GM12878 (cell line): Measurements from ENCODE around the gene PAPPA. TPM values are rescaled to one million over a fixed set of nuclear protein-coding genes. Genes with fewer than 3 reads are reported as not detected.

Experiments
- ATAC-seq: fragments of 200-7000 bp; cut with Tn5 transposase; 3 replicates; pipeline ENCODE4 v1.9.1; 2020; ENCODE audit warnings: mild to moderate bottlenecking, moderate library complexity
- BruUV-seq: library from RNA; stranded (reverse); fragments of 400-500 nt; replicated peaks from 2 replicates; lab custom pipeline; 2021; lab: Mats Ljungman, UMichigan
- CTCF ChIA-PET: fragments of 300-600 bp; sonication (Branson Sonifier 250); formaldehyde crosslinking; extraction: SDS; loops from one replicate; lab custom pipeline; 2021; ENCODE audit warnings: inconsistent platforms; lab: Yijun Ruan, JAX
- POLR2A ChIA-PET: fragments of 350-600 bp; formaldehyde crosslinking; extraction: SDS; loops from one replicate; lab custom pipeline; 2021; ENCODE audit warnings: inconsistent platforms; lab: Charles Lee
- RAD21 ChIA-PET: fragments of 300-600 bp; sonication (Branson Sonifier 250); formaldehyde crosslinking; loops from one replicate; lab custom pipeline; 2023; ENCODE audit warnings: antibody characterized with exemption; ENCODE audit not compliant: unreplicated experiment; lab: Charles Lee
- SMC1A ChIA-PET: fragments of 300-600 bp; sonication (Branson Sonifier 250); formaldehyde crosslinking; loops from one replicate; lab custom pipeline; 2023; ENCODE audit not compliant: unreplicated experiment, uncharacterized antibody; lab: Charles Lee
- DNase-seq: peaks from one replicate; pipeline ENCODE4 v3.0.0-alpha.2; 2011; ENCODE audit warnings: low read depth, low spot score
- FAIRE-seq: peaks from 3 replicates; lab custom pipeline; 2011; peaks lifted over from hg19 to GRCh38; lab: Jason Lieb, UNC
- H2AFZ ChIP-seq: 2 replicates; pipeline ENCODE4 v1.6.0; 2011; ENCODE audit warnings: low read depth, low read length, control low read depth; ENCODE audit not compliant: control insufficient read depth
- H3K27ac ChIP-seq: 2 replicates; pipeline ENCODE4 v1.5.1; 2011; ENCODE audit warnings: control low read depth; ENCODE audit not compliant: control insufficient read depth, insufficient read depth
- H3K27me3 ChIP-seq, 2 experiments: replicated peaks in 1 of 2; 2 replicates each; pipeline versions ENCODE4 v1.6.0 to v1.6.1; 2011; ENCODE audit warnings: low read length in 1 of 2; ENCODE audit not compliant: control insufficient read depth in 2 of 2, insufficient read depth in 2 of 2
- H3K36me3 ChIP-seq, 2 experiments: 2 replicates each; pipeline ENCODE4 v1.5.1; 2011; ENCODE audit warnings: low read length in 1 of 2; ENCODE audit not compliant: control insufficient read depth in 2 of 2, insufficient read depth in 2 of 2
- H3K4me1 ChIP-seq: 2 replicates; pipeline ENCODE4 v1.6.1; 2011; ENCODE audit warnings: mild to moderate bottlenecking, low read length, moderate library complexity, mixed read lengths; ENCODE audit not compliant: control insufficient read depth, insufficient read depth
- H3K4me2 ChIP-seq: 2 replicates; pipeline ENCODE4 v1.6.0; 2011; ENCODE audit warnings: control low read depth; ENCODE audit not compliant: control insufficient read depth, insufficient read depth
- H3K4me3 ChIP-seq: fragments of 200-600 bp; sonication (generic); 2 replicates; pipeline ENCODE4 v1.5.1; 2016
- H3K79me2 ChIP-seq: 2 replicates; pipeline ENCODE4 v1.6.0; 2011; ENCODE audit warnings: low read length; ENCODE audit not compliant: control insufficient read depth, insufficient read depth
- H3K9ac ChIP-seq: 2 replicates; pipeline ENCODE4 v1.8.0; 2011; ENCODE audit warnings: low read length, control low read depth, mixed read lengths; ENCODE audit not compliant: control insufficient read depth, insufficient read depth
- H3K9me3 ChIP-seq: replicated peaks from 3 replicates; pipeline ENCODE4 v1.5.1; 2011; ENCODE audit warnings: mild to moderate bottlenecking, low read length; ENCODE audit not compliant: control insufficient read depth, insufficient read depth
- H4K20me1 ChIP-seq: 2 replicates; pipeline ENCODE4 v1.6.0; 2011; ENCODE audit not compliant: control insufficient read depth, insufficient read depth
- BCL11A ChIP-seq: IDR thresholded peaks from 2 replicates; pipeline ENCODE4 v1.6.1; 2011; ENCODE audit warnings: low read depth, low read length
- KDM1A ChIP-seq: fragments of 200-600 bp; sonication (generic); IDR thresholded peaks from 2 replicates; pipeline ENCODE4 v1.6.1; 2016; ENCODE audit warnings: borderline replicate concordance
- MEF2B ChIP-seq: fragments of 450-650 bp; IDR thresholded peaks from 2 replicates; pipeline ENCODE4 v1.6.1; 2018; ENCODE audit warnings: mild to moderate bottlenecking, moderate library complexity; ENCODE audit not compliant: partially characterized antibody, poor library complexity, severe bottlenecking
- WGBS: methylation state at CpG from one replicate; pipeline ENCODE4 v1.1.6; 2016; ENCODE audit warnings: low lambda C conversion rate; ENCODE audit not compliant: insufficient replicate concordance, insufficient coverage; ENCODE audit errors: missing lambda C conversion rate; 5-methylcytosine and 5-hydroxymethylcytosine counted together
- in situ Hi-C: fragments of 300-500 bp; cut with MboI; formaldehyde crosslinking; loops from 9 replicates; pipeline ENCODE4 v1.14.3; 2018; ENCODE audit warnings: mixed read lengths
- intact Hi-C: fragments of 100-400 bp; cut with micrococcal nuclease; formaldehyde crosslinking; loops from one replicate; pipeline ENCODE4 v1.14.2; 2022; ENCODE audit not compliant: unreplicated experiment
- polyA plus RNA-seq, 11 experiments: library from polyadenylated mRNA; depleted of rRNA in 4 of 11; unstranded in 6 of 11; stranded (reverse) in 5 of 11; fragments of >200 nt; fragmentation: Nextera tagmentation in 4 of 11; fragmentation: Illumina TruSeq in 1 of 11; extraction: Ambion mirVana in 4 of 11; extraction: Trizol in 1 of 11; gene quantifications; 1 replicate in 1 of 11; 2 replicates in 10 of 11; pipeline versions ENCODE4 v1.2.1 to v1.2.3, GENCODE V29; 2011 to 2016; ENCODE audit warnings: inconsistent platforms in 2 of 11, missing spikeins in 2 of 11, low read depth in 1 of 11
- total RNA-seq, 4 experiments: library from RNA; depleted of rRNA in 3 of 4; stranded (reverse); fragments of >200 nt in 3 of 4; fragmentation: Illumina TruSeq in 1 of 4; extraction: Trizol in 1 of 4; gene quantifications; 2 replicates each; pipeline versions ENCODE4 v1.2.1 to v1.2.3, GENCODE V29; 2013 to 2021

PAPPA gene
- total and polyA plus RNA-seq, 10 of the 15 experiments (the other 5 are each of a cell fraction or from before 2014, with no cell fraction given), result under 0.01 to 0.19 (median 0.02) TPM; not detected in 4

DNA sequence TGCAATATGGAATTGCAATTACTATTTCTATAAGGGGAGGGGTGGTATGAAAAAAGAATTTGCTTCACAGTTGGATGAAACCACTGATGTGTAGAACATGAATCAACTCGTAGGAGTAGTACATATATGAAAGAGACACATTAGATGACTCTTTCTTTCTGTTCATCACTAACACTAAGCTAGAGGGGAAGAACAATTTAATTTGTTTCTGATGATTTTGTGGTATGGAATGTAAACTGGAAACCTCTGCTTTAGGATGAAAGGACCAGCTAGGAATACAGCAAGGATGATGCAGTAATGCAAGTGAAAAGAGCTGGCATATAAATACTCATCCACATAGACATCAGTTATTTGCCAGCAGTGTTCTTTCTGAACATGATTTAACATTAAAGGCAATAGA lies 113.4 kb downstream of the PAPPA start:
- CTCF ChIA-PET, result no interaction called here
- no peaks in the 10 kb centered on the region for H3K4me1 ChIP-seq
- DNase-seq (no peak), FAIRE-seq (no peak), ATAC-seq (no peak)
- H3K4me3 ChIP-seq, result no peak overlapping the region
- H3K9me3 ChIP-seq, result no peaks in the 10 kb centered on the region
- H2AFZ ChIP-seq, result no peak overlapping the region
- no peaks in the 10 kb centered on the region for H3K36me3 ChIP-seq
- H3K9ac ChIP-seq, result no peak overlapping the region
- no peak overlapping the region for H3K27ac ChIP-seq
- no peaks in the 10 kb centered on the region for H3K79me2 ChIP-seq
- RAD21 ChIA-PET, result no interaction called here
- intact Hi-C loops, result loop anchor here (10.0 kb wide), 2 partner anchors 58 to 288 kb away; no protein-coding TSS in a partner anchor
- 0% methylated on average over 1 of the region's 1 CpG for WGBS
- H4K20me1 ChIP-seq, result no peaks in the 10 kb centered on the region
- BruUV-seq, result no TSS peak
- SMC1A ChIA-PET, result no interaction called here
- TF ChIP-seq KDM1A, result no peak
- POLR2A ChIA-PET, result no interaction called here
- no peak overlapping the region for H3K4me2 ChIP-seq
- in situ Hi-C loops, result no loop called here
- no peaks in the 10 kb centered on the region; a peak in 1 of 4 replicates for H3K27me3 ChIP-seq

DNA sequence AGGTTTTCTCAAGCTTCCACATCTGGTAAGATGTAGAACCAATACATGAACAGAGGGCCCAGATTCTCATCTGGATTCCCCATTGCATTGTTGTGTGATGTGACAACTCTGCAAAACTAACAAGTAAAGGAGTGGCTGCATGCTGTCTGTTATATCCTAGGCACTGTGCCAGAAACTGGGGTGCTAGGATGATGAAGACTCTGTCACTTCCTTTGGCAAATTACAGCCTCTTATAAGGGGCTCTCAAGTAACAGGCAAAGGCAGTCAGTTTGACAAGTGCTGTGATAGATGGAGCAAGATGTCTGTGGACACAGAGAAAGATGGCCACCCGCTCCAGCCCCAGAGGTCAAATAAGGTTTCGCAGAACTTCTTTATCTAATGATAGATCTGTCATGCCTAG lies 115.7 kb downstream of the PAPPA start:
- Histone ChIP-seq H3K9me3 (no peaks in the 10 kb centered on the region), H4K20me1 (no peaks in the 10 kb centered on the region), H3K4me2 (no peak overlapping the region)
- TF ChIP-seq MEF2B (no peak), BCL11A (no peak)
- TF ChIP-seq, all 136 proteins: peak for 0
- H3K4me1 ChIP-seq, result no peaks in the 10 kb centered on the region
- no peaks in the 10 kb centered on the region for H3K36me3 ChIP-seq
- FAIRE-seq (no peak), ATAC-seq (no peak), DNase-seq (no peak)
- ChIA-PET SMC1A (no interaction called here), RAD21 (no interaction called here), POLR2A (no interaction called here), CTCF (interaction anchor here (0.7 kb wide), 1 partner anchor 12 kb away, joined by 3 read pairs; no protein-coding TSS in a partner anchor)
- H3K9ac ChIP-seq, result no peak overlapping the region
- H3K27ac ChIP-seq, result no peak overlapping the region
- no TSS peak for BruUV-seq
- no peaks in the 10 kb centered on the region for H3K79me2 ChIP-seq
- H3K27me3 ChIP-seq, result no peaks in the 10 kb centered on the region; a peak in 1 of 4 replicates
- in situ Hi-C loops (no loop called here), intact Hi-C loops (loop anchor here (10.0 kb wide), 2 partner anchors 56 to 286 kb away; no protein-coding TSS in a partner anchor)
- WGBS, result 66% methylated on average over 2 of the region's 2 CpGs
- H2AFZ ChIP-seq, result no peak overlapping the region
- no peak overlapping the region for H3K4me3 ChIP-seq
